H1 (cell line): Measurements from ENCODE around the gene TFB2M. TPM values are rescaled to one million over a fixed set of nuclear protein-coding genes. Genes with fewer than 3 reads are reported as not detected.

ENCODE experiments used
- PHF8 ChIP-seq: fragments of 200-600 bp; sonication (generic); conservative IDR thresholded peaks from 2 replicates; pipeline ENCODE4 v1.7.1; 2012; ENCODE audit warnings: low read depth, mild to moderate bottlenecking, inconsistent platforms, low read length, moderate library complexity
- TEAD4 ChIP-seq: IDR thresholded peaks from 2 replicates; pipeline ENCODE4 v1.6.1; 2012; ENCODE audit warnings: low read depth, low read length, inconsistent platforms, mixed read lengths
- polyA plus RNA-seq, 7 experiments: library from polyadenylated mRNA; depleted of rRNA in 3 of 7; stranded (reverse) in 5 of 7; unstranded in 2 of 7; fragments of >200 nt in 5 of 7; fragments of 200-250 nt in 2 of 7; gene quantifications; 1 replicate in 5 of 7; 2 replicates in 1 of 7; 4 replicates in 1 of 7; pipeline versions ENCODE4 v1.2.1 to v1.2.3, GENCODE V29; 2011 to 2013; ENCODE audit warnings: missing spikeins in 2 of 7, mixed read lengths in 2 of 7
- total RNA-seq: library from RNA; stranded (reverse); fragmentation: NEBNext Ultra II Directional; extraction: Animal tissue kit (Norgen Biotek cat#: 25700); gene quantifications from 2 replicates; pipeline ENCODE4 v1.2.1, GENCODE V29; 2021

Gene TFB2M
- total and polyA plus RNA-seq, 2 of the 8 experiments (the other 6 are each of a cell fraction or from before 2014, with no cell fraction given): 10.4 to 22.0 TPM

DNA sequence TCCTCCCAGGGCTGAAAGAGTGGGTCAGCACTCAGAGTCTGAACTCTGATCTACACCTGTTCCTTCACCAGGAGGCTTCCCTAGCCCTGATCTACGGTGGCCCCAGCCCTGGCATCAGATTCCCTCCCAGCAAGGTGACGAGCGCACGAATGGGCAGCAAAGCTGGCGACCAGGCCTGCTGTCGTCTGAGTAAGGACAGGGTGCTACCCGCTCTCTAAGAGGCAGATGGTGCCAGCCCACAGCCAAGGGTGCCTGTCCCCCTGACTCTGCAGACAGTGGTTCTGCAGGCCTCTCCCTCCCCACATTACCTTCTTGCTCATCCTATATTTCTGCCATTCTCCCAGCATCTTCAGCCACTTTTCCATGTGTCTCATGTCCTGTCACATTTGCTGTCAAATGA, 48.7 kb downstream of the TFB2M start (continued):
- TF ChIP-seq TEAD4 (no peak), PHF8 (no peak)
